K562 (cell line): ENCODE measurements around the gene SC5D. TPM values are rescaled to one million over a fixed set of nuclear protein-coding genes. Genes with fewer than 3 reads are reported as not detected.

Experiments used
- ATAC-seq: fragments of 200-7000 bp; cut with Tn5 transposase; 3 replicates; pipeline ENCODE4 v1.9.1; 2020; ENCODE audit warnings: moderate library complexity
- BruUV-seq: library from RNA; stranded (reverse); fragments of 400-500 nt; replicated peaks from 2 replicates; lab custom pipeline; 2021; lab: Mats Ljungman, UMichigan
- CTCF ChIA-PET: fragments of 300-600 bp; formaldehyde crosslinking; extraction: SDS; loops from one replicate; lab custom pipeline; 2021; ENCODE audit warnings: low intra/inter-chr PET ratio; lab: Yijun Ruan, JAX
- POLR2A ChIA-PET: fragments of 300-600, 350-650 bp; sonication (Branson Sonifier 250); formaldehyde crosslinking; extraction: SDS; loops from one replicate; lab custom pipeline; 2021; ENCODE audit warnings: antibody characterized with exemption, inconsistent platforms; lab: Yijun Ruan, JAX
- DNase-seq, 4 experiments: peaks; one replicate each; pipeline versions ENCODE4 v3.0.0 to v3.0.0-alpha.2; 2011 to 2018; ENCODE audit warnings: low spot score in 3 of 4, mixed read lengths in 3 of 4; ENCODE audit errors: extremely low read depth in 1 of 4
- FAIRE-seq: peaks from 2 replicates; lab custom pipeline; 2011; peaks lifted over from hg19 to GRCh38; lab: Jason Lieb, UNC
- H2AFZ ChIP-seq: 2 replicates; pipeline ENCODE4 v1.6.0; 2011; ENCODE audit warnings: low read depth, low read length, control low read depth, inconsistent platforms
- H3K27ac ChIP-seq: fragments of 200-600 bp; 3 replicates; pipeline ENCODE4 v1.8.0; 2011; ENCODE audit warnings: low read depth, mild to moderate bottlenecking, control low read depth, inconsistent platforms, low read length, moderate library complexity, mixed read lengths; ENCODE audit errors: extremely low read depth
- H3K27me3 ChIP-seq, 2 experiments: fragments of 300-600 bp in 1 of 2; 2 replicates in 1 of 2; 3 replicates in 1 of 2; pipeline versions ENCODE4 v1.6.0 to v1.8.0; 2011; ENCODE audit warnings: inconsistent platforms in 2 of 2, low read length in 2 of 2, mild to moderate bottlenecking in 1 of 2, mixed read lengths in 1 of 2, moderate library complexity in 1 of 2; ENCODE audit not compliant: control insufficient read depth in 2 of 2, insufficient read depth in 2 of 2
- H3K36me3 ChIP-seq: fragments of 300-600 bp; 3 replicates; pipeline ENCODE4 v1.8.0; 2011; ENCODE audit warnings: mild to moderate bottlenecking, low read length, inconsistent platforms; ENCODE audit not compliant: control insufficient read depth, insufficient read depth
- H3K4me1 ChIP-seq, 2 experiments: fragments of 200-600 bp in 1 of 2; replicated peaks in 1 of 2; 2 replicates in 1 of 2; 3 replicates in 1 of 2; pipeline versions ENCODE4 v1.5.1 to v1.8.0; 2011; ENCODE audit warnings: inconsistent platforms in 2 of 2, low read length in 2 of 2, mild to moderate bottlenecking in 1 of 2, mixed read lengths in 1 of 2, moderate library complexity in 1 of 2; ENCODE audit not compliant: control insufficient read depth in 2 of 2, insufficient read depth in 2 of 2
- H3K4me2 ChIP-seq: 2 replicates; pipeline ENCODE4 v1.6.1; 2011; ENCODE audit warnings: low read length, control low read depth, inconsistent platforms, mixed read lengths; ENCODE audit not compliant: insufficient read depth
- H3K4me3 ChIP-seq: fragments of 200-600 bp; sonication (generic), shearing (Covaris generic); 2 replicates; pipeline ENCODE4 v1.5.1; 2016; ENCODE audit warnings: control low read depth, inconsistent platforms
- H3K79me2 ChIP-seq: fragments of 200-600 bp; 3 replicates; pipeline ENCODE4 v1.8.0; 2011; ENCODE audit warnings: low read length, inconsistent platforms; ENCODE audit not compliant: control insufficient read depth, insufficient read depth
- H3K9ac ChIP-seq, 2 experiments: 2 replicates each; pipeline versions ENCODE4 v1.6.0 to v1.6.1; 2011; ENCODE audit warnings: low read depth in 2 of 2, low read length in 2 of 2, control low read depth in 1 of 2, inconsistent platforms in 1 of 2, mild to moderate bottlenecking in 1 of 2, mixed read lengths in 1 of 2; ENCODE audit not compliant: insufficient read depth in 1 of 2
- H3K9me1 ChIP-seq: one replicate; pipeline ENCODE4 v1.6.0; 2011; ENCODE audit warnings: inconsistent platforms, mild to moderate bottlenecking, low read length, moderate library complexity; ENCODE audit not compliant: control insufficient read depth, insufficient read depth
- H3K9me3 ChIP-seq: replicated peaks from 2 replicates; pipeline ENCODE4 v1.5.1; 2011; ENCODE audit warnings: low read depth, low read length, inconsistent platforms; ENCODE audit not compliant: control insufficient read depth, insufficient read depth
- H4K20me1 ChIP-seq: replicated peaks from 2 replicates; pipeline ENCODE4 v1.6.1; 2011; ENCODE audit warnings: low read length, inconsistent platforms, mixed read lengths; ENCODE audit not compliant: control insufficient read depth, insufficient read depth
- ATF7 ChIP-seq: fragments of 450-650 bp; IDR thresholded peaks from 2 replicates; pipeline ENCODE4 v1.7.1; 2014; ENCODE audit warnings: mild to moderate bottlenecking, moderate library complexity
- LARP7 ChIP-seq: fragments of 450-650 bp; IDR thresholded peaks from 2 replicates; pipeline ENCODE4 v1.6.1; 2016
- PTTG1 ChIP-seq: fragments of 450-650 bp; IDR thresholded peaks from 2 replicates; pipeline ENCODE4 v1.6.1; 2016; ENCODE audit warnings: low read depth, mild to moderate bottlenecking, missing genetic modification characterization, missing compliant biosample characterization
- SREBF2 ChIP-seq: sonication (generic); formaldehyde crosslinking; IDR thresholded peaks from 2 replicates; pipeline ENCODE4 v1.4.0; 2020; ENCODE audit warnings: mild to moderate bottlenecking, missing genetic modification reagents
- ZNF717 ChIP-seq: fragments of 250-450 bp; sonication (Bioruptor Pico); IDR thresholded peaks from 2 replicates; pipeline ENCODE4 v1.5.0; 2021
- WGBS: fragments of 100-300 bp; shearing (Covaris generic); methylation state at CpG from one replicate; pipeline ENCODE4 v1.1.6; 2016; ENCODE audit warnings: low coverage, mixed read lengths; ENCODE audit not compliant: insufficient coverage; ENCODE audit errors: missing lambda C conversion rate; 5-methylcytosine and 5-hydroxymethylcytosine counted together
- in situ Hi-C: fragments of 300-500 bp; cut with MboI; formaldehyde crosslinking; loops from 4 replicates; pipeline ENCODE4 v1.15.0; 2018; ENCODE audit warnings: inconsistent platforms, mixed read lengths
- intact Hi-C: fragments of 100-400 bp; cut with micrococcal nuclease; formaldehyde crosslinking; loops from 2 replicates; pipeline ENCODE4 v1.14.2; 2022
- polyA plus RNA-seq, 8 experiments: library from polyadenylated mRNA; depleted of rRNA in 4 of 8; stranded (reverse) in 5 of 8; unstranded in 3 of 8; fragments of >200 nt; fragmentation: Nextera tagmentation in 2 of 8; fragmentation: Illumina TruSeq in 1 of 8; extraction: Ambion mirVana in 2 of 8; extraction: Trizol in 1 of 8; gene quantifications; 2 replicates each; pipeline versions ENCODE4 v1.2.1 to v1.2.3, GENCODE V29; 2011 to 2014; ENCODE audit warnings: inconsistent platforms in 1 of 8, missing spikeins in 1 of 8
- total RNA-seq, 7 experiments: library from RNA; depleted of rRNA in 6 of 7; stranded (reverse); fragments of >200 nt in 6 of 7; fragmentation: Illumina TruSeq in 2 of 7; extraction: Trizol in 2 of 7; gene quantifications; 2 replicates each; pipeline versions ENCODE4 v1.2.1 to v1.2.3, GENCODE V29; 2011 to 2021; ENCODE audit warnings: low replicate concordance in 1 of 7
- TF ChIP-seq, protein P1 (sequence below): sonication (generic); IDR thresholded peaks from 2 replicates; pipeline ENCODE4 v1.6.1; 2016

SC5D gene
- total and polyA plus RNA-seq, 9 of the 15 experiments (the other 6 are each of a cell fraction or from before 2014, with no cell fraction given), result 7.6 to 84.0 (median 17.4) TPM

DNA sequence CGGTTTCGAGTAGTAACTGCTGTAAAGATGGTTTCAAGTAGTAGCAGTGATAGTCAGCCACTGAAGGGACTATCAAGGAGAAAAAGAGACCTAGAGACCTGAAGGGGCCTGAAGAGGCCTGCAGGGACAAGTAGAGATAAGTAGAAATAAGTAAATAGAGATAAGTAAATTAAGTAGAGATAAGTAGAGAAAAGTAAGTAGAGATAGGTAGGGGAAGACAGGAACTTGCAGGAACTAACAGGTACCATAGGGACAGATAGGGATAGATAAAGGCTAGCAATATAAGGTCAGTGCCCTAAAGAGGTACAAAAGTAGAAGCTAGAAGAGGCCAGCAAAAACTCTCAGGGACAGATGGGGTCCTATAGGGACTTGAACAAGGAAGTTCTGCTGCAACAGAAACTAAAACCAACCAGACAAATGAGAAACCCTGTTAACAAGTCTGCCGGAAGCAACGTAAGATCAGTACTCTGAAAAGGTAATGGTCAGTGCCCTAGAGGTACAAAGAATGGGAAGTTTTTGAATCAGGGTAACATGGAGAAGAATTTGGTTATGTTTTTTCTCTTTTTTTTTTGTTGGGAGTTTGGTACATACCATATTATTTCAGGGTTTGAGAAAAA is 9.6 kb upstream of the SC5D start:
- Histone ChIP-seq H3K4me3 (no peak overlapping the region), H3K4me2 (no peak overlapping the region), H3K9me3 (no peaks in the 10 kb centered on the region), H3K27me3 (peaks cover 4 to 14% of the 10 kb centered on the region in 2 experiments; a peak in 2 of 5 replicates), H2AFZ (no peak overlapping the region), H3K27ac (no peak overlapping the region), H3K79me2 (no peaks in the 10 kb centered on the region), H3K4me1 (no peaks in the 10 kb centered on the region), H3K36me3 (no peaks in the 10 kb centered on the region), H3K9ac (no peak overlapping the region), H4K20me1 (no peaks in the 10 kb centered on the region), H3K9me1 (no peaks in the 10 kb centered on the region)
- no peak for TF ChIP-seq LARP7
- POLR2A ChIA-PET, result no interaction called here
- intact Hi-C loops, result no loop called here
- DNase-seq, result no peak
- no peak for ATAC-seq
- no peak for FAIRE-seq
- WGBS, result 9% methylated on average over 2 of the region's 4 CpGs
- in situ Hi-C loops, result no loop called here
- CTCF ChIA-PET, result no interaction called here
- BruUV-seq, result no TSS peak

DNA sequence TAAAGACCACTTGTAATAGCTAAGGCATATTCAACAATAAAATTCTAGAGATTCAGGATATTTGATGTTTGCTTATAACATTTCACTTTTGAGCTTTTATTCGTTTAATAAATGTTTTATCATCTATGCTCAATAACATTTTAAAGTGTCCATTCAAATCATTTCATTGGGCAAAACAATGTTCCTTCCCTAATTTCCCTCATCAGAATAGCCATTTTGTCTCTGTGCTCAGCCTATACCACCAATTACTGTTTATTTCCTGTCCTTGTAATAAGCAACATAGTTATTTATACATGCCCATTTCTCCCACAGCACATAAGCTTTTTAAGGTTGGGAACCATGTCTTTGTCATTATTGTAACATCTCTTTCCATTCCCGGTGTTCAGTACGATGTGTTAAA is 1.3 kb upstream of the SC5D start:
- in situ Hi-C loops (no loop called here), intact Hi-C loops (no loop called here)
- no TSS peak for BruUV-seq
- POLR2A ChIA-PET, result no interaction called here
- peaks cover 0 to 9% of the 10 kb centered on the region in 2 experiments; a peak in 3 of 5 replicates for H3K4me1 ChIP-seq
- no peak for DNase-seq
- no peak overlapping the region for H3K4me3 ChIP-seq
- H2AFZ ChIP-seq, result no peak overlapping the region
- ATAC-seq, result no peak
- no peaks in the 10 kb centered on the region for H3K9me1 ChIP-seq
- H3K79me2 ChIP-seq, result peaks cover 27% of the 10 kb centered on the region
- whole genome bisulfite sequencing, result 39% methylated on average over 3 of the region's 3 CpGs
- TF ChIP-seq ZNF717 (no peak), SREBF2 (CRISPR knock-in tag) (no peak), ATF7 (no peak), PTTG1 (tag) (no peak)
- TF ChIP-seq, protein P1, sequence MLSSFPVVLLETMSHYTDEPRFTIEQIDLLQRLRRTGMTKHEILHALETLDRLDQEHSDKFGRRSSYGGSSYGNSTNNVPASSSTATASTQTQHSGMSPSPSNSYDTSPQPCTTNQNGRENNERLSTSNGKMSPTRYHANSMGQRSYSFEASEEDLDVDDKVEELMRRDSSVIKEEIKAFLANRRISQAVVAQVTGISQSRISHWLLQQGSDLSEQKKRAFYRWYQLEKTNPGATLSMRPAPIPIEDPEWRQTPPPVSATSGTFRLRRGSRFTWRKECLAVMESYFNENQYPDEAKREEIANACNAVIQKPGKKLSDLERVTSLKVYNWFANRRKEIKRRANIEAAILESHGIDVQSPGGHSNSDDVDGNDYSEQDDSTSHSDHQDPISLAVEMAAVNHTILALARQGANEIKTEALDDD, result no peak
- no peak overlapping the region for H3K9ac ChIP-seq
- no peaks in the 10 kb centered on the region for H3K36me3 ChIP-seq
- H3K4me2 ChIP-seq, result no peak overlapping the region
- CTCF ChIA-PET, result no interaction called here
- FAIRE-seq, result no peak
- no peaks in the 10 kb centered on the region for H3K9me3 ChIP-seq
- no peaks in the 10 kb centered on the region; a peak in 1 of 5 replicates for H3K27me3 ChIP-seq
- H4K20me1 ChIP-seq, result no peaks in the 10 kb centered on the region
- no peak overlapping the region for H3K27ac ChIP-seq
